GM10847 (cell line): ENCODE data around the gene HECTD1.

Source experiments
- POLR2A ChIP-seq: IDR thresholded peaks from 2 replicates; pipeline ENCODE4 v1.6.1; 2011; ENCODE audit not compliant: insufficient read length; ENCODE audit errors: extremely low read depth

The HECTD1 gene

DNA sequence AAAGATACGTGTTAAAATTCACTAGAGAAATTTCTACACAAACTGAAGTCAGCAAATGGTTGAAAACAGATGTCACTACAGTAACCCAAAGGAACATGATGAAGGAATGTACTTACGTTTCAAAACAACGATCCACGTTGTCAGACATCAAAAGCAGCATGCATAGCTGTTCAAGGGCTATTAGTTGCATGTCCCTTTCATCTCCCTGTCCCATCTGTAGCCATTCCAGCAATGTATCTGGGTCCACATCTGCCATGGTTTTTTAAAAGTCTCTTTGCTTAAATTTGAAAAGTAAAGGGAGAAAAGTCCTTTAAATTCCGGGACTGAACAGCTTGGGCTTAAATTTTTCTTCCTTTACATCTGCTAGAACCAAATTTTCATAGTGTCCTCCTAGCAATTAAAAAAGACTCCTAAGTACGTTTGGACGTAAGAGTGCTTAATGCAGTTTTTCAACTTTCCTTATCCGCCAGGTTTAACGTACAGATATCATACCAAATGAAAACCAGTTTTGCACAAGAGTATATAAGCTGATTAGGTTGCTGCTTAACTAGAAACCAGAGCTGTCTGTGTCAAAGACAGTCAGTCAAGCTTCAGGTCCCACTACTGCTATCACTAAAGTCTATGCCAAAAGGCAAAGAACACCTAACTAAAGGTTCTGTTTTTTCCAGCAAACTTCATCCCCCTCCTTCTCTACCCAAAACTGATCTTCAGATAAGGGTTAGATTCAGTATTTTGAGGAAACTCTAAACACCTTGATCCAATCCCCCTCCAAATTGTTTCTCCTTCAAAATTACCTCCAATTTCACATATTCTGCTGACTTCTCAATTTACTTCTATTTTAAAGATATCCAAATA is 1.7 kb downstream of the HECTD1 start:
- no peak for TF ChIP-seq POLR2A

DNA sequence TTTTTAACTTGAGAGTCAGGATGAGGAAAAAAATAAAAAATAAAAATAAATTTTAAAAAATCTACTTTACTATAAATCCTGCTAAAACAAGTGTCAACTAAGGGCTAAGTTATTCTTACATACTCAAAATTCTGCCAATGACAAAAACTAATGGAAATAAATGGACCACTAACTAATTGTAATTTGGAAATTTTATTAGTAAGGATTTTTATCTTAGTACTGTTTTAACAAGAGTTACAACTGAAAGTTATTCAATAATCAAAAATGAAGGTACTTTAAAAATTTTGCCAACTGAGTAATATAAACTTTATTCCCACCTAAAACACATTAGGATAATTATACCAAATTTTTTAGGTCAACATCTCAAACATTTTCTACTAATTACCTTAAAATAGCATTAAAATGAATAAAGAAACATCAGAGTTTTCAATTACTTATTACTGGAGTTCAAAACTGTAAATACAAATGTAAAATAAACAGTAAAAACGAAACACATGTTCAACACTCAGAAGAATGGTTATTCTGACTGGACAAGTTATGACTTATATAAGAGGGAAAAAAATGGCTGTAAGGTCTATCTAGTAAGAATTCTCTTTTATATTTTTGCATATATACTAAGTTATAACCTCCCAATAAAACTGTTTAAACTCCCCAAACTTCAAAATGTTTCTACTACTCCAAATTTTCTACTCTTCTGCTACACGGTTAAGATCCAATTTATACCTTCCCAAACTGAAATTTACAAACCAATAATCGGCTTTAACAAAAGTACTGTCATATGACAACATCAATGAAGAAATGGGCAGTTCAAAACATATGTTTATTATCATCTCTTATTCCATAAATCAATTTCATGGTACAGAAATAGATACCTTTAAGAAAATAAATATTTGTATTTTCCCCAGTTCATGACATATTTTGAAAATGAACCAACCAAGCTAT is 2.7 kb downstream of the HECTD1 start:
- no peak for TF ChIP-seq POLR2A

DNA sequence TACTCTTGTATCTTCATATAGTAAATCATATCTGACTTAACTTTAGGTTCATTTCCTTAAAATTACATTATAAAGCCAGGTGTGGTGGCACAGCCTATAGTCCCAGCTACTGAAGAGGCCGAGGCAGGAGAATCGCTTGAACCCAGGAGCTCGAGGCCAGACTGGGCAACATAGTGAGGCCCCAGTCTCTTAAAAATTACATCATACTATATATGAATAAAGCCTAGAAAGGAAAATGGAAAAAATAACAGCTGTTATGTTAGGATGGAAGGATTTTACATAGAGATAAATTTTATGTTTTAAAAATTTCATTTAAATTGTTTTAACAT is 4.2 kb downstream of the HECTD1 start:
- no peak for TF ChIP-seq POLR2A

DNA sequence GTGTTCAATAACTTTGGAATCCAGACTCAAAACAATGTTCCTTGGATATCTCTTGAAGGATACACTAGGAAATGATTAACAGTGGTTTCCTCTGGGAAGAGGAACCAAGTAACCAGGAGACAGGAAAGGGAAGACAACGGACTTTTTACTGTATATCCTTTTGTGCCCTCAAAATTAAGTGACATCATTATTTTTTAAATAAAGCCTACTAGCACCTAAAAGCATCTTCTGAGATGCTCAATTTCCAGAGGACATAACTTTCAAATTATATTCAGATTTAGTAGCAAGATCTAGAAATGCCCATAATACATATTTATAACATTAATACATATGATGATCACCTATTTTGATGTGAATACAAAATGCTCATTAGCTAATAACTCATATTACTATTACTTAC is 6.5 kb downstream of the HECTD1 start:
- no peak for TF ChIP-seq POLR2A

DNA sequence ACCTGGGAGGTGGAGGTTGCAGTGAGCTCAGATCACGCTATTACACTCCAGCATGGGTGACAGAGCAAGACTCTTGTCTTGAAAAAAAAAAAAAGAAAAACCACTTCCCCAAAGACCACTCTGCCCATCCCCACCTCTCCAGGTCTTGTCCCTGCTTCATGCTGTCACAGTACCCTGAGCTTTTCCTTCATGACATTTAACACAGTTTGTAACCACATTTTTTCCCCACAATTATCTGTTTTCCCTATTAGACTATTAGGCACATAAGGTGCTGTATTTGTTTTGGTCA is 6.9 kb downstream of the HECTD1 start:
- TF ChIP-seq POLR2A, result no peak

DNA sequence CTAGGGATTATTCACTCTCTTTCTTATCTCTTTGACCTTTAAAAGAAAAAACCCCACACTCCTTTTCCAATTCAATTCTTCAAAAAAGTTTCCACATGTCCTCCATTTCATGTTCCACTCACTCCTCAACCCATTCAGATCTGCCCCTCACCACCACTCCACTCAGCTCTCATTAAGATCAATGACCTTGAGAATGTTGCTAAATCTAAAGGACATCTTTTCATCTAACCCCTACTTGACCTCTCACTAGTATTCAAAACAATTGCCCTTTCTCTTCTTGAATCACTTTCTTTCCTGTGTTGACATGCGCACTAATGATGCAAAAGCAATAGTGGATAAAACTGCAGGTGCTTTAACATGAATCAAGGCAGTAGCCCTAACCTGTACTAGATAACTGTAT is 9.9 kb downstream of the HECTD1 start:
- no peak for TF ChIP-seq POLR2A

DNA sequence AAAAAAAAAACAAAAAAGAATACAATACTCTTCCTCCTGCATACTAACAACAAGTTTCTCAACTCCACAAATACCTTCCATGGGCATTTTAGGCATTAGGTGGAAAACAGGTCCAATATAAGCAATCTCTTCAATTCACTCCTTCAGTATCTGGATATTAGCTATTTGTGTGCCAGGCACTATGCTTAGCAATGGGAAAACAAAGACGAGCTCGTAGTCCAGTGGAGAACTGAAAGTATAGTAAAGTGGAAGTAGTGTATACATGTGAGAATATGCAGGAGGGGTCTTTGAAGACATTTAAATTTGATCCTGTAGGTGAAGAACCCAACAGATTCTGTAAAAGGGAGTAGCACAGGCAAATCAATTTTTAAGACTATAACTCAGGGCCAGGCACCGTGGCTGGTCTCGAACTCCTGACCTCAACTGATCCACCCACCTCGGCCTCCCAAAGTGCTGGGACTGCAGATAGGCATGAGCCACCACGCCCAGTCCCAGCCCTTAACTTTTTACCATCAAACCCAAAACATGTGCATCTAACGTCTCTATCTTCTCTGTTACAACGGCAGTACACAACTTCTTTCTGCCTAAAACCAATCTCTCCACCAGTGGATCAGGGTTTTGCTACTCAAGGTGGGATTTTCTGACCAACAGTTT is 10.6 kb downstream of the HECTD1 start:
- no peak for TF ChIP-seq POLR2A

DNA sequence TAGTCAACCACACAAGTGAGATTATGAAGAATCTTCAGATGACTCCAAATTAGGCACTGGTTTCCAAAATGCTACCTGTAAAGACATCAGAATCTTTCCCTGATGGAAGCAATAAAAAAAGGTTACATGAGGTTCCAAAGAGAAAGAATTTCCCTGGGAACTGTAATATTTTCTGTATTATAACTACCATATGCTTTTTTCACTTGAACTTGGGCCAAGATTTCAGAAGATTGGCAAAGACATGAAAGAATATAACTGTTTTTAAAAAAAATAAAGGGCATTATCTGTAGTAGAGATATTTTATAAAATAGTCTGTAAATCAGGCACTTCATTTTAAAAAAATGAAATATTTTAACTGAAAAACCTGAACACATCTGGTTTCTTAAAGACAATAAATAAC is 12.9 kb downstream of the HECTD1 start:
- no peak for TF ChIP-seq POLR2A

DNA sequence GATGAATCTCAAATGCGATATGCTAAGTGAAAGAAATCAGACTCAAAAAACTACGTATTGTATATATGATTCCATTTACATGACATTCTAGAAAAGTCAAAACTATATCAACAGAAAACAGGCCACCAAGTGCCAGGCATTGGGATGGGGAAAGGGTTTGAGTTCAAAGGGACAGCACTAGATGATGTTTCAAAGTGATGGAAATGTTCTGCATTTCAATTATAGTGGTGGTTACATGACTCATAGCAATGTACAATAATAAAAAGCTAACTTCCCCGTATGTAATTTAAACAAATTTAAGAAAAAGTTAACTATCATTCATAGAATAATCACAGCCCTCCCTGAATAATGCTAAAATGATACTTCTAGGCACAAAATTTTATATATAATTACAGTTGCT is 13.5 kb downstream of the HECTD1 start:
- TF ChIP-seq POLR2A, result no peak

DNA sequence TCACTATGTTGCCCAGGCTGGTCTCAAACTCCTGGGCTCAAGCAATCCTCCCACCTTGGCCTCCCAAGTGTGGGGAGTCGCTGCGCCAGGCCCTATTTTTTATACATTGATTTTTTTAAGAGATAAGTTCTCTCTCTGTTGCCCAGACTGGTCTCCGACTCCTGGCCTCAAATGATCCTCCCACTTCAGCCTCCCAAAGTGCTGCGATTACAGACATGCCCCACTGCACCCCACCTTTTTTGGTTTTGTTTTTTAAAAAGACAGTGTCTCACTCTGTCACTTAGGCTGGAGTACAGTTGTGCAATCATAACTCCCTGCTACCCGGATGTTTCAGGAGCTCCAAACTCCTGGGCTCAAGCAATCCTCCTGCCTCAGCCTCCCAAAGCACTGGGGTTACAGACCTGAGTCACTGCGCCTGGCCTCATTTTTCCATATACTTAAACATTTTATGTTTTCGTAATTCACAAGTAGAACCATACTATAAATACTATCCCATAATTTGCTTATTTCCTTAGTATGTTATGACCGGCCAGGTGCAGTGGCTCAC is 16.8 kb downstream of the HECTD1 start:
- no peak for TF ChIP-seq POLR2A

DNA sequence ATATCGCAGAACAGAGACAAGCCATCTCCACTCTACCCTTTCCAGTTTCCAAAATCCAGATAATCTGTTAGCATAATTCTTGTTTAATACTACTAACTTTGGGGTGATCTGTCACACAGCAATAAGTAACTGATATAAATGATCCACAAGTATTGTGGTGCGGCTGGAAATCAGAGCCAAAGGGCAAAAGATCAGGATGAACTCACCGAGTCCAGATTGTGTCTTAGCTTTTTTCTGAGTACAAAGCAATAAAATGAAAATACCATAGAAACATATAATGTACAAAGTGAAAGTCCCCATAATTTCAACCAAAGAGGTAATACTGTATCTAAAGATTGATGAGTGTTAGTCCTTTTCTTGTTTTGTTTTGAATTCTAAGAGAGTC is 17.4 kb downstream of the HECTD1 start:
- TF ChIP-seq POLR2A, result no peak

DNA sequence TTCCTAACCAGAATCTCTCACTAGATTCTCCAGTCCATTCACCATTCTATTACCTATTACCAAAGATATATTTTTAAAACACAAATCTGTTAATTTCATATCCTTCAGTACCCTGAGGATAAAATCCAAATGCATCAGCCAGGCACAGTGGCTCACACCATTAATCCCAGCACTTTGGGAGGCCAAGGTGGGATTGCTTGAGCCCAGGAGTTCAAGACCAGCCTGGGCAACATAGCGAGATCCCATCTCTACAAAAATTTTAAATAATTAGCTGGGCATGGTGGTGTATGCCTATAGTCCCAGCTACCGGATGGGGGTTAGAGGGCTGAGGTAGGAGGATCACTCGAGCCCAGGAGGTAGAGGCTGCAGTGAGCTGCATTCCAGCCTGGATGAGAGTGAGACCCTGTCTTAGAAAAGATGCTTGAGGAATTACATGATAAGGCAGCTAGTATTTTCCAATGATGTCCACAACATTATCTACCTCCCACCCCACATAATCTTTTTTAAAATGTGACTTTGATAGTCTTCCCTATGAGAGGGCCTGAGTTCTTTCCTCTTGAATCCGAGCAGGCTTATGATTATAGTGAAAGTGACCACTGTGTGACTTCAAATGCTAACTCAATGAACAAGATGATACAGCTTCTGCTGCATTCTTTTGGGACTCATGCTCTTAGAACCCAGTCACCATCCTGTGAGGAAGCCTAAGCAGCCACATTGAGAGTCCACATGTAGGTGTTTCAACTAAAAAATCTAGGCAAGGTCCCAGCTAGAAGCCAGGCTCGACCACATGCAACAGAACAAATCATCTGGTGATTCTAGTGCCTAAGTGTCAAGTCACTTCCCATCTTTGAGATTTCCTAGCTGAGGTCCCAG is 18.0 kb downstream of the HECTD1 start:
- no peak for TF ChIP-seq POLR2A

DNA sequence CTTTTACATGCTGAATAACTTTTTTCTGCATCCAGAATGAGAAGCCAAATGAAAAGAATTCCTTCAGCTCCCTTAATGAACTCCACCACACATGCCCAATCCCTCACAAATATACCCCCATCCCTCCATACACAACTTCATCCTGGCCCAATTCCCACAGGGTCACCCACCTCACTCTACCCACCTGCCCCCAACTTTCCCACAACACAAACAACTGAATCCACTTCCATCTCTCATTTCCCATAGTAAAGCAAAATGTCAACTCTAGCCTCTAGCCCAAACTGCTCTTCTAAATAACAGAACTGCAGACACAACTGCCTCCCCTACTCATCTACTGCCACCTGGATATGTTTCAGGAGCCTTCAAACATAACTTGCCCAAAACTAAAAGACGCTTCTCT is 18.8 kb downstream of the HECTD1 start:
- no peak for TF ChIP-seq POLR2A

DNA sequence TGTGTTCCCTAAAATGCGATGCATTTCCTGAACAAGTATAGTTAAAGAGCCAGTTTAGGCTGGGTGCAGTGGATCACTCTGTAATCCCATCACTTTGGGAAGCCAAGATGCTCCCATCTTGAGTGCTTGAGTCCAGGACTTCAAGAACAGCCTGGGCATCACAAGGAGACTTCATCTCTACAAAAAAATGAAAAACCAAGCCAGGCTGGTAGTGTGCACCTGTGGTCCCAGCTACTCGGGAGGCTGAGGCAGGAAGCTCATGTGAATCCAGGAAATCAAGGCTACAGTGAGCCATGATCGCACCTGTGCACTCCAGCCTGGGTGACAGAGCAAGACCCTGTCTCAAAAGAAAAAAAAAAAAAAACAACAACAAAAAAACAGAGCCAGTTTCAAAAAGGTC is 26.3 kb downstream of the HECTD1 start:
- no peak for TF ChIP-seq POLR2A
